GM23338 (cell line): ENCODE results near the gene MTR. TPM values are rescaled to one million over a fixed set of nuclear protein-coding genes. Genes with fewer than 3 reads are reported as not detected.

Source experiments
- ATAC-seq: fragments of 200-7000 bp; cut with Tn5 transposase; 3 replicates; pipeline ENCODE4 v1.9.1; 2020
- DNase-seq: peaks from one replicate; pipeline ENCODE4 v3.0.0-alpha.2; 2015; ENCODE audit warnings: low spot score
- H2AFZ ChIP-seq: fragments of 200-600 bp; sonication (generic); 2 replicates; pipeline ENCODE4 v1.8.0; 2016; ENCODE audit warnings: antibody characterized with exemption, mild to moderate bottlenecking, moderate library complexity
- H3F3A ChIP-seq: fragments of 200-600 bp; sonication (generic); replicated peaks from 2 replicates; pipeline ENCODE4 v1.8.0; 2017; ENCODE audit warnings: antibody characterized with exemption, mixed run types, low read depth
- H3K27ac ChIP-seq: fragments of 200-600 bp; sonication (generic); 2 replicates; pipeline ENCODE4 v1.6.1; 2016; ENCODE audit warnings: low read depth
- H3K27me3 ChIP-seq: fragments of 200-600 bp; sonication (generic); 2 replicates; pipeline ENCODE4 v1.8.0; 2016; ENCODE audit warnings: mild to moderate bottlenecking, mixed run types, moderate library complexity; ENCODE audit not compliant: insufficient read depth
- H3K36me3 ChIP-seq: fragments of 200-600 bp; sonication (generic); 2 replicates; pipeline ENCODE4 v1.8.0; 2016; ENCODE audit warnings: mild to moderate bottlenecking; ENCODE audit not compliant: insufficient read depth
- H3K4me1 ChIP-seq: fragments of 200-600 bp; sonication (generic); 2 replicates; pipeline ENCODE4 v1.8.0; 2016; ENCODE audit warnings: mild to moderate bottlenecking, moderate library complexity; ENCODE audit not compliant: insufficient read depth
- H3K4me2 ChIP-seq: fragments of 200-600 bp; sonication (generic); 2 replicates; pipeline ENCODE4 v1.7.1; 2017; ENCODE audit warnings: mixed run types
- H3K4me3 ChIP-seq: fragments of 200-600 bp; sonication (generic); 2 replicates; pipeline ENCODE4 v1.6.1; 2016; ENCODE audit warnings: mixed run types
- H3K79me2 ChIP-seq: fragments of 200-600 bp; sonication (generic); replicated peaks from 2 replicates; pipeline ENCODE4 v1.8.0; 2017; ENCODE audit warnings: mild to moderate bottlenecking; ENCODE audit not compliant: insufficient read depth
- H3K9me2 ChIP-seq: fragments of 200-600 bp; sonication (generic); 2 replicates; pipeline ENCODE4 v1.8.0; 2017; ENCODE audit not compliant: insufficient read depth
- H4K20me1 ChIP-seq: fragments of 200-600 bp; sonication (generic); replicated peaks from 2 replicates; pipeline ENCODE4 v1.8.0; 2017; ENCODE audit warnings: mild to moderate bottlenecking; ENCODE audit not compliant: insufficient read depth
- H3K27ac Mint-ChIP-seq: 2 replicates; pipeline ENCODE4 v1.8.0; 2020; ENCODE audit warnings: inconsistent platforms, mild to moderate bottlenecking, moderate library complexity, mixed read lengths
- H3K27me3 Mint-ChIP-seq: 3 replicates; pipeline ENCODE4 v1.8.0; 2022; ENCODE audit warnings: low read depth, mild to moderate bottlenecking, moderate library complexity, mixed read lengths, inconsistent platforms; ENCODE audit not compliant: insufficient read depth, poor library complexity
- H3K36me3 Mint-ChIP-seq: 3 replicates; pipeline ENCODE4 v1.8.0; 2021; ENCODE audit warnings: low read depth, mild to moderate bottlenecking, inconsistent platforms, moderate library complexity, mixed read lengths
- H3K4me1 Mint-ChIP-seq: 3 replicates; pipeline ENCODE4 v1.8.0; 2020; ENCODE audit warnings: mild to moderate bottlenecking, inconsistent platforms, mixed read lengths
- H3K4me3 Mint-ChIP-seq: 3 replicates; pipeline ENCODE4 v1.8.0; 2021; ENCODE audit warnings: moderate library complexity, mild to moderate bottlenecking, inconsistent platforms, mixed read lengths
- H3K9me3 Mint-ChIP-seq: 3 replicates; pipeline ENCODE4 v1.8.0; 2020; ENCODE audit warnings: moderate library complexity, mild to moderate bottlenecking, inconsistent platforms, mixed read lengths
- CREB1 ChIP-seq: fragments of 250-450 bp; sonication (Bioruptor Pico); IDR thresholded peaks from 2 replicates; pipeline ENCODE4 v1.5.0; 2020; ENCODE audit warnings: low read depth, mild to moderate bottlenecking, moderate library complexity
- ETS1 ChIP-seq: IDR thresholded peaks from 2 replicates; pipeline ENCODE4 v1.6.1; 2016; ENCODE audit warnings: antibody characterized with exemption
- EZH2 ChIP-seq: fragments of 200-600 bp; sonication (generic); IDR thresholded peaks from one replicate; pipeline ENCODE4 v1.8.0; 2017; ENCODE audit warnings: antibody characterized with exemption, mild to moderate bottlenecking, low read depth; ENCODE audit not compliant: unreplicated experiment
- EZH2phosphoT487 ChIP-seq: fragments of 200-600 bp; sonication (generic); IDR thresholded peaks from one replicate; pipeline ENCODE4 v1.8.1; 2018; ENCODE audit warnings: antibody characterized with exemption; ENCODE audit not compliant: unreplicated experiment
- JUNB ChIP-seq: IDR thresholded peaks from one replicate; pipeline ENCODE4 v1.6.1; 2016; ENCODE audit warnings: antibody characterized with exemption; ENCODE audit not compliant: unreplicated experiment
- NANOG ChIP-seq: IDR thresholded peaks from 2 replicates; pipeline ENCODE4 v1.6.1; 2016; ENCODE audit warnings: antibody characterized with exemption, borderline replicate concordance
- POLR2AphosphoS5 ChIP-seq: IDR thresholded peaks from 2 replicates; pipeline ENCODE4 v1.6.1; 2016; ENCODE audit warnings: antibody characterized with exemption, low read depth
- STAT1 ChIP-seq: IDR thresholded peaks from one replicate; pipeline ENCODE4 v1.6.1; 2016; ENCODE audit warnings: antibody characterized with exemption; ENCODE audit not compliant: unreplicated experiment
- ZNF114 ChIP-seq: fragments of 250-450 bp; sonication (Bioruptor Pico); IDR thresholded peaks from 2 replicates; pipeline ENCODE4 v1.5.0; 2020; ENCODE audit warnings: mild to moderate bottlenecking, moderate library complexity
- polyA plus RNA-seq: library from polyadenylated mRNA; unstranded; fragments of >200 nt; fragmentation: Nextera tagmentation; extraction: Ambion mirVana; gene quantifications from 2 replicates; pipeline ENCODE4 v1.2.1, GENCODE V29; 2016
- total RNA-seq: library from RNA; depleted of rRNA; stranded (reverse); fragments of >200 nt; shearing (Covaris generic); gene quantifications from 2 replicates; pipeline ENCODE4 v1.2.3, GENCODE V29; 2014
- TF ChIP-seq, protein P1 (sequence below), 2 experiments: fragments of 200-600 bp in 1 of 2; sonication (generic) in 1 of 2; conservative IDR thresholded peaks; 2 replicates each; pipeline versions ENCODE4 v1.5.1 to v1.6.1; 2016 to 2017; ENCODE audit warnings: antibody characterized with exemption in 2 of 2, low read depth in 2 of 2, mild to moderate bottlenecking in 2 of 2, moderate library complexity in 1 of 2

The MTR gene
- total and polyA plus RNA-seq, 2 experiments from 2014 or later = 6.4 to 20.0 TPM

- Mint-ChIP-seq H3K27ac (no peak overlapping the region), H3K36me3 (peaks cover 28% of the 10 kb centered on the region), H3K27me3 (peaks cover 8% of the 10 kb centered on the region), H3K4me1 (no peaks in the 10 kb centered on the region), H3K4me3 (no peak overlapping the region), H3K9me3 (peaks cover 33% of the 10 kb centered on the region)
- ATAC-seq = no peak
- Histone ChIP-seq H3K9me2 (no peaks in the 10 kb centered on the region), H3K4me3 (no peak overlapping the region), H3K27me3 (no peaks in the 10 kb centered on the region), H3F3A (no peaks in the 10 kb centered on the region), H3K4me1 (no peaks in the 10 kb centered on the region), H3K27ac (no peak overlapping the region), H3K4me2 (no peak overlapping the region), H3K36me3 (no peaks in the 10 kb centered on the region), H2AFZ (no peak overlapping the region), H3K79me2 (no peaks in the 10 kb centered on the region), H4K20me1 (no peaks in the 10 kb centered on the region)
- TF ChIP-seq EZH2phosphoT487 (no peak), ETS1 (no peak), ZNF114 (CRISPR knock-in tag) (no peak), CREB1 (CRISPR knock-in tag) (no peak), JUNB (no peak), POLR2AphosphoS5 (no peak), EZH2 (no peak), STAT1 (no peak), NANOG (no peak)
- TF ChIP-seq, protein P1, sequence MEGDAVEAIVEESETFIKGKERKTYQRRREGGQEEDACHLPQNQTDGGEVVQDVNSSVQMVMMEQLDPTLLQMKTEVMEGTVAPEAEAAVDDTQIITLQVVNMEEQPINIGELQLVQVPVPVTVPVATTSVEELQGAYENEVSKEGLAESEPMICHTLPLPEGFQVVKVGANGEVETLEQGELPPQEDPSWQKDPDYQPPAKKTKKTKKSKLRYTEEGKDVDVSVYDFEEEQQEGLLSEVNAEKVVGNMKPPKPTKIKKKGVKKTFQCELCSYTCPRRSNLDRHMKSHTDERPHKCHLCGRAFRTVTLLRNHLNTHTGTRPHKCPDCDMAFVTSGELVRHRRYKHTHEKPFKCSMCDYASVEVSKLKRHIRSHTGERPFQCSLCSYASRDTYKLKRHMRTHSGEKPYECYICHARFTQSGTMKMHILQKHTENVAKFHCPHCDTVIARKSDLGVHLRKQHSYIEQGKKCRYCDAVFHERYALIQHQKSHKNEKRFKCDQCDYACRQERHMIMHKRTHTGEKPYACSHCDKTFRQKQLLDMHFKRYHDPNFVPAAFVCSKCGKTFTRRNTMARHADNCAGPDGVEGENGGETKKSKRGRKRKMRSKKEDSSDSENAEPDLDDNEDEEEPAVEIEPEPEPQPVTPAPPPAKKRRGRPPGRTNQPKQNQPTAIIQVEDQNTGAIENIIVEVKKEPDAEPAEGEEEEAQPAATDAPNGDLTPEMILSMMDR (conservative IDR thresholded peaks at IDR 0.05; ENCODE audit: low read depth in 2 of 2) = no peak
- no peak for DNase-seq
These were observed 143.7 kb downstream of the MTR start for GRCh38 chr1:236938760-236939159.

DNA sequence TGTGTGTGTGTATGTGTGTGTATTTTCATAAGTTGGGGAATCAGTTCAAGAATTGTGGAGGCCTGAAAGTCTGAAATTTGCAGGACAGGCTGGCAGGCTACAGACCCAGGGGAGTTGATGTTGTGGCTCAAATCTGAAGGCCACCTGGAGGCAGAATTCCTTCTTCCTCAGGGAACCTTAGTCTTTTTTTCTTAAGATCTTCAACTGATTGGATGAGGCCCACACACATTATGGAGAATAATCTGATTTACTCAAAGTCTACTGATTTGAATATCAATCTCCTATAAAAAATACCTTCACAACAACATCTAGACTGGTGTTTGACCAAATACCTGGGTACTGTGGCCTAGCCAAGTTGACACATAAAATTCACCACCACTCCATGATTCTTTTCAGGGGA, 147.3 kb downstream of the MTR start:
- H3K27me3 ChIP-seq = no peaks in the 10 kb centered on the region
- no peaks in the 10 kb centered on the region for H4K20me1 ChIP-seq
- 0 out of 2 replicates have a peak, but pooled peaks cover 4% of the 10 kb centered on the region for H3K9me2 ChIP-seq
- H3K4me1 ChIP-seq = no peaks in the 10 kb centered on the region
- Mint-ChIP-seq H3K4me3 (no peak overlapping the region), H3K27ac (no peak overlapping the region), H3K27me3 (no peaks in the 10 kb centered on the region), H3K9me3 (peaks cover 16% of the 10 kb centered on the region), H3K36me3 (peaks cover 11% of the 10 kb centered on the region), H3K4me1 (no peaks in the 10 kb centered on the region)
- no peak overlapping the region for H3K4me3 ChIP-seq
- no peak overlapping the region for H2AFZ ChIP-seq
- DNase-seq (no peak), ATAC-seq (no peak)
- TF ChIP-seq NANOG = no peak
- no peak overlapping the region for H3K27ac ChIP-seq
- H3F3A ChIP-seq = no peaks in the 10 kb centered on the region
- no peaks in the 10 kb centered on the region for H3K79me2 ChIP-seq
- no peak overlapping the region for H3K4me2 ChIP-seq
- no peaks in the 10 kb centered on the region for H3K36me3 ChIP-seq
